Measurements from ENCODE around the gene LHFPL6.

LHFPL6 gene

GRCh38 chr13:39455521-39456175, 147.3 kb downstream of the LHFPL6 start:
- DNase-seq: no peak

- DNase-seq: no peak
These were observed 150.2 kb downstream of the LHFPL6 start for GRCh38 chr13:39452834-39453233.

- no peak for DNase-seq
These were observed 150.6 kb downstream of the LHFPL6 start for GRCh38 chr13:39452417-39452816.

GRCh38 chr13:39451860-39452301, 151.1 kb downstream of the LHFPL6 start:
- DNase-seq: peak; percentile 11 to 52

GRCh38 chr13:39451301-39451700, 151.7 kb downstream of the LHFPL6 start:
- no peak for DNase-seq

- no peak for DNase-seq
These were observed 152.8 kb downstream of the LHFPL6 start for GRCh38 chr13:39450176-39450575.

- no peak for DNase-seq
These were observed 154.2 kb downstream of the LHFPL6 start for GRCh38 chr13:39448834-39449233.

GRCh38 chr13:39446865-39447264, 156.1 kb downstream of the LHFPL6 start:
- DNase-seq: no peak

GRCh38 chr13:39444866-39445265, 158.1 kb downstream of the LHFPL6 start:
- no peak for DNase-seq

GRCh38 chr13:39433651-39434050, 169.3 kb downstream of the LHFPL6 start:
- no peak for DNase-seq

GRCh38 chr13:39432196-39432595, 170.8 kb downstream of the LHFPL6 start:
- no peak for DNase-seq

GRCh38 chr13:39422845-39423565, 180.0 kb downstream of the LHFPL6 start:
- DNase-seq: no peak

GRCh38 chr13:39419876-39420275, 183.1 kb downstream of the LHFPL6 start:
- DNase-seq: no peak

- no peak for DNase-seq
These were observed 183.9 kb downstream of the LHFPL6 start for GRCh38 chr13:39419068-39419467.

- DNase-seq: no peak
These were observed 184.6 kb downstream of the LHFPL6 start for GRCh38 chr13:39418424-39418823.

GRCh38 chr13:39417643-39418042, 185.3 kb downstream of the LHFPL6 start:
- no peak for DNase-seq

- DNase-seq: no peak
These were observed 185.9 kb downstream of the LHFPL6 start for GRCh38 chr13:39417131-39417530.

GRCh38 chr13:39415008-39415802, 187.8 kb downstream of the LHFPL6 start:
- DNase-seq: peak in 1 of 2 donors; percentile 6

- DNase-seq: no peak
These were observed 188.7 kb downstream of the LHFPL6 start for GRCh38 chr13:39414339-39414738.

- no peak for DNase-seq
These were observed 191.5 kb downstream of the LHFPL6 start for GRCh38 chr13:39411511-39411910.

- no peak for DNase-seq
These were observed 192.0 kb downstream of the LHFPL6 start for GRCh38 chr13:39410964-39411363.

- DNase-seq: no peak
These were observed 192.7 kb downstream of the LHFPL6 start for GRCh38 chr13:39410096-39410901.

- no peak for DNase-seq
These were observed 194.5 kb downstream of the LHFPL6 start for GRCh38 chr13:39408512-39408911.
